GM12875 (cell line): Measurements from ENCODE around the gene PIGQ.

Source experiments
- H3K4me3 ChIP-seq: one replicate; pipeline ENCODE4 v1.5.1; 2011; ENCODE audit warnings: low read depth, low read length, control low read depth
- CTCF ChIP-seq: IDR thresholded peaks from 2 replicates; pipeline ENCODE4 v1.5.1; 2011; ENCODE audit warnings: low read depth, mild to moderate bottlenecking, control low read depth, inconsistent platforms, low read length, moderate library complexity, borderline replicate concordance; ENCODE audit not compliant: insufficient read depth

Gene PIGQ

GRCh38 chr16:536746-537145 is 33.0 kb upstream of the PIGQ start:
- no peak for TF ChIP-seq CTCF
- no peak overlapping the region for H3K4me3 ChIP-seq

- H3K4me3 ChIP-seq = no peak overlapping the region
- TF ChIP-seq CTCF = 0 out of 2 replicates have a peak, but pooled peaks have one; percentile 3
Measured at GRCh38 chr16:537415-538335, 32.1 kb upstream of the PIGQ start.

GRCh38 chr16:539901-540530 is 29.8 kb upstream of the PIGQ start:
- no peak for TF ChIP-seq CTCF

GRCh38 chr16:540645-541340 is 29.0 kb upstream of the PIGQ start:
- TF ChIP-seq CTCF = no peak
- H3K4me3 ChIP-seq = no peak overlapping the region

More at GRCh38 chr16:539901-540530, 29.8 kb upstream of the PIGQ start:
- H3K4me3 ChIP-seq = no peak overlapping the region

GRCh38 chr16:543301-544164 is 26.2 kb upstream of the PIGQ start:
- no peak overlapping the region for H3K4me3 ChIP-seq
- TF ChIP-seq CTCF = no peak

- no peak for TF ChIP-seq CTCF
- H3K4me3 ChIP-seq = no peak overlapping the region
Measured at GRCh38 chr16:544517-544916, 25.3 kb upstream of the PIGQ start.
